Left cardiac atrium (tissue), 4 donors: ENCODE results near the gene FAM50A. TPM values are rescaled to one million over a fixed set of nuclear protein-coding genes. Genes with fewer than 3 reads are reported as not detected.

Experiments
- ATAC-seq, 2 donors: fragments of 200-7000 bp; cut with Tn5 transposase; one replicate each; pipeline ENCODE4 v1.9.1; 2020; ENCODE audit warnings: mild to moderate bottlenecking in 2 of 2, moderate library complexity in 2 of 2
- DNase-seq: peaks from one replicate; pipeline ENCODE4 v3.0.0-alpha.2; 2020
- intact Hi-C, 2 donors: fragments of 100-400 bp; cut with DNase I; formaldehyde crosslinking; loops; one replicate each; pipeline versions ENCODE4 v1.14.1 to v1.15.1; 2022 to 2023
- total RNA-seq, 2 donors: library from RNA; stranded (reverse); fragmentation: NEBNext Ultra II Directional; extraction: Animal tissue kit (Norgen Biotek cat#: 25700); gene quantifications; one replicate each; pipeline ENCODE4 v1.2.1, GENCODE V29; 2021
- donor health status: DM: no; HTN: yes; CAD: no.
- donor health status: DM: no; HTN: yes; CAD: no; lungs with severe emphysema.
- donor health status: DM: yes; HTN: yes; CAD: no.
- donor health status: Dilated cardiomyopathy.

FAM50A gene
- total RNA-seq, 2 donors from 2014 or later, result 48.7 to 58.9 TPM

DNA sequence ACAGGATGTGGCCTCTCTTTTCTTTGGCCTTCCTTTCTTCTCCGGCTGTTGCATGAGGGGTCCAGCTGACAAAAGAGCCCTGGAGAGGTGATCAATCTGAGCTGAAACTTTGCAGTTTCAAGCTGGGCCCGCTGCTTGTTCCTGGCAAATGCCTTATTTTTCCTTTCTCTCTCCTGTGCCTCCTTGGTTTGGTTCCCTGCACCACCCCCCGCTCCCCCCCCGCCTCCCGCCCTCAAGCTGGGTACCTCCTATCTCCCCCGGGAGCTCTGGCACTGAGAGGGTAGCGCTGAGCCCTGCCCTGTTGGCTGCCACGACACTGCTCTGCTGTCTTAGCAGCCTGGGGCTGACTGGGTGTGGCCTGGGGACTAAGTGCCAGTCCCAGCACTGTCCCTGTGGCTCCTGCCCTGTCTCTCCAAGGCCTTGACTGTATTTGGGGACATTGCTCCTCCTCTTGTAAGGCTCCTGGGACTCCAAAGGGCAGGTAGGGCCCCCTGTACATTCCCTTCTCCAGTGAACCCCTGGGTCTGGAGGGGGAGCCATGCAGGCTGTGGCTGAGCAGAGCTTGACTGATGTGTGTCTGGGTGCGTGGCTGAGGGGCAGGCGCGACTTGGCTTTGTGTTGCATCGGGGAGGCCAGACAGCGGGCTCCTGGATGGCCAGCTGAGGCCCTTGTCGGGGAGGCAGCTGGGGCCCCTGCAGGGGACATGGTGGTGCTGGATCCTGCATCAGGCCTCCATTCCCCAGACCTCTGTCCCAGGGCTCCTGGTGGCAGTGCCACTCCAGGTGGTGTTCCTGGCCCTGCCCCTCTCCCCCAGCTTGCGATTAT is 15.2 kb downstream of the FAM50A start:
- intact Hi-C loops, result no loop called here
- no peak for DNase-seq
- peak; percentile 77 to 84 for ATAC-seq

GRCh38 chrX:154459832-154460231 is 15.9 kb downstream of the FAM50A start:
- intact Hi-C loops, result no loop called here
- no peak for DNase-seq
- peak; percentile 16 to 44 for ATAC-seq

DNA sequence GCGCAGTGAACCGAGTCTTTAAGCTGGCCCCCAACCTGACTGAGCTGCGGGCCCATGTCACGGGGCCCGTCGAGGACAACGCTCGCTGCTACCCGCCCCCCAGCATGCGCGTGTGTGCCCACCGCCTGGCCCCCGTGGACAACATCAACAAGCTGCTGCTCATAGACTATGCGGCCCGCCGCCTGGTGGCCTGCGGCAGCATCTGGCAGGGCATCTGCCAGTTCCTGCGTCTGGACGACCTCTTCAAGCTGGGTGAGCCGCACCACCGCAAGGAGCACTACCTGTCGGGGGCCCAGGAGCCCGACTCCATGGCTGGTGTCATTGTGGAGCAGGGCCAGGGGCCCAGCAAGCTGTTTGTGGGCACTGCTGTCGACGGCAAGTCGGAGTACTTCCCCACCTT is 16.4 kb downstream of the FAM50A start:
- no peak for ATAC-seq
- intact Hi-C loops, result no loop called here
- no peak for DNase-seq

GRCh38 chrX:154462396-154462795 is 18.5 kb downstream of the FAM50A start:
- intact Hi-C loops, result no loop called here
- ATAC-seq (no peak), DNase-seq (no peak)

GRCh38 chrX:154463611-154464220 is 19.8 kb downstream of the FAM50A start:
- intact Hi-C loops, result no loop called here
- DNase-seq, result no peak

DNA sequence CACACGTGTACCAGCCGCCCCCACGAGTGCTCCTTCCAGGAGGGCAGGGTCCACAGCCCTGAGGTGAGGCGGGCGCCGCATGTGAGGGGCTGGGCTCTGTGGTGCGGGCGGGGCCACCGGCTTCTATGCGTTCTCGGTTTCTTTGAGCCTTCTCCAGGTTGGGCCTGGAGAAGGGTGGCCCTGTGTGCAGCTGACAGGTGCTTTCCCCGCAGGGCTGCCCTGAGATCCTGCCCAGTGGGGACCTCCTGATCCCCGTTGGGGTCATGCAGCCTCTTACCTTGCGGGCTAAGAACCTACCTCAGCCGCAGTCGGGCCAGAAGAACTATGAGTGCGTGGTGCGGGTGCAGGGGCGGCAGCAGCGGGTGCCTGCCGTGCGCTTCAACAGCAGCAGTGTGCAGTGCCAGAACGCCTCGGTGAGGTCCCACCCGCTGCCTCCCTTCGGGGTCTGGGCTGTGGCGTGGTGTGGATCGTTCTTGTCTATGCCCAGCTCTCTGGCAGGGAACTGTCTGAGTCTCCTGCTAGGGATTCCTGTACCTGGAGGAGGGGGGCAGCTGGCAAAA is 20.9 kb downstream of the FAM50A start:
- no peak for ATAC-seq
- intact Hi-C loops, result no loop called here
- DNase-seq, result no peak

More at GRCh38 chrX:154463611-154464220, 19.8 kb downstream of the FAM50A start:
- no peak for ATAC-seq

GRCh38 chrX:154465601-154466000 is 21.7 kb downstream of the FAM50A start:
- intact Hi-C loops, result no loop called here
- ATAC-seq, result no peak
- DNase-seq, result peak; percentile 14

DNA sequence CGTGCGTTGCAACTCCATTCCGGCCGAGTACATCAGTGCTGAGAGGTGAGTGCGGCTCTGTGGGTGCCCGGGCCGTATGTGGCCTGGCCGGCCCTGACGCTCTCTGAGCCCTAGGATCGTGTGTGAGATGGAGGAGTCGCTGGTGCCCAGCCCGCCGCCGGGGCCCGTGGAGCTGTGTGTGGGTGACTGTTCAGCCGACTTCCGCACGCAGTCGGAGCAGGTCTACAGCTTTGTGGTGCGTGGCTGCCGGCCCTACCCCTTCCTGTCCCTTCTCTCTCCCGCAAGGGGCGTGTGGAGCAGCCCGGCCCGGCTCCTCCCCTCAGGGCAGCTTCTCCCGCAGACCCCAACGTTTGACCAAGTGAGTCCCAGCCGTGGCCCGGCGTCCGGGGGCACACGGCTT is 22.1 kb downstream of the FAM50A start:
- intact Hi-C loops, result no loop called here
- no peak for ATAC-seq
- no peak for DNase-seq

GRCh38 chrX:154466907-154467306 is 23.0 kb downstream of the FAM50A start:
- peak; percentile 15 for DNase-seq
- no peak for ATAC-seq
- intact Hi-C loops, result no loop called here

- intact Hi-C loops, result no loop called here
- ATAC-seq (no peak), DNase-seq (peak; percentile 15)
Observed at GRCh38 chrX:154467556-154467955, 23.6 kb downstream of the FAM50A start.

DNA sequence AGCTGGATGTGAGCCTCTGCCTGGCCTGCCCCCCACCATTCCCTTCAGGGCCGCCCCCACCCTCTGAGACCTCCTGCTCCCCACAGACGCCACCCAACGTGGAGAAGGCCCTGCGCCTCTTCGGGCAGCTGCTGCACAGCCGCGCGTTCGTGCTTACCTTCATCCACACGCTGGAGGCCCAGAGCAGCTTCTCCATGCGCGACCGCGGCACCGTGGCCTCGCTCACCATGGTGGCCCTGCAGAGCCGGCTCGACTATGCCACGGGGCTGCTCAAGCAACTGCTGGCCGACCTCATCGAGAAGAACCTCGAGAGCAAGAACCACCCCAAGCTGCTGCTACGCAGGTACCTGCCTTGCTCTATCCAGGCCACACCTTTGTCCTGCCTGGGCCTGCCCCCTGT is 24.3 kb downstream of the FAM50A start:
- ATAC-seq (no peak), DNase-seq (no peak)
- intact Hi-C loops, result no loop called here

- no peak for ATAC-seq
- DNase-seq, result no peak
- intact Hi-C loops, result no loop called here
Observed at GRCh38 chrX:154469114-154469513, 25.2 kb downstream of the FAM50A start.

DNA sequence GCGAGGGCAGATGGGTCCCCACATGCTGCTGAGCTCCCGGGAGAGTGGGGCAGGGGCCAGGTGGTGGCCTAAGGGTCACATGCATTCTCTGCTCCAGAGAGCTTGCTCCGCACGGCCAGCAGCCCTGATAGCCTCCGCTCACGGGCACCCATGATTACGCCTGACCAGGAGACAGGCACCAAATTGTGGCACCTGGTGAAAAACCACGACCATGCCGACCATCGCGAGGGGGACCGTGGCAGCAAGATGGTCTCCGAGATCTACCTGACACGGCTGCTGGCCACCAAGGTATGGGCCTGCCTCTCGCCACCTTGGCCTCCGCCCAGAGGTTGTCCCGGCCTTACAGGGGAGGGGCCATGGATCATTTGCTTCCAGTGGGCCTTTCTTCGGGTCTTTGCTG is 25.9 kb downstream of the FAM50A start:
- DNase-seq (no peak), ATAC-seq (no peak)

DNA sequence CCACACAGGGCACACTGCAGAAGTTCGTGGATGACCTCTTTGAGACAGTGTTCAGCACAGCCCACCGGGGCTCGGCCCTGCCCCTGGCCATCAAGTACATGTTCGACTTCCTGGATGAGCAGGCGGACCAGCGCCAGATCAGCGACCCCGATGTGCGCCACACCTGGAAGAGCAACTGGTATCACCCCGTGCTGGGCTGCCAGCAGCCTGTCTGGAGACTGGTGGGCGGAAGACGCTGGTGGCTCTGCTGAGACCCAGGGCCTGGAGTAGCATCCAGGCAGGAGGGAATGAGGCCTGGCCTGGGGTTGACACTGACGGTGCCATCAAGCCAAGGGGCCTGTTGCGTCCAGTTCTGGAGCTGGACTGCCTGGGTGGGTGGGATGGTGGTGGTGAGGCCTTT is 26.5 kb downstream of the FAM50A start:
- no peak for DNase-seq
- intact Hi-C loops, result no loop called here
- ATAC-seq, result no peak

More for the DNA sequence above, 25.9 kb downstream of the FAM50A start:
- intact Hi-C loops, result no loop called here

- DNase-seq, result no peak
- intact Hi-C loops, result no loop called here
- ATAC-seq, result no peak
Observed at GRCh38 chrX:154470914-154471568, 27.1 kb downstream of the FAM50A start.

DNA sequence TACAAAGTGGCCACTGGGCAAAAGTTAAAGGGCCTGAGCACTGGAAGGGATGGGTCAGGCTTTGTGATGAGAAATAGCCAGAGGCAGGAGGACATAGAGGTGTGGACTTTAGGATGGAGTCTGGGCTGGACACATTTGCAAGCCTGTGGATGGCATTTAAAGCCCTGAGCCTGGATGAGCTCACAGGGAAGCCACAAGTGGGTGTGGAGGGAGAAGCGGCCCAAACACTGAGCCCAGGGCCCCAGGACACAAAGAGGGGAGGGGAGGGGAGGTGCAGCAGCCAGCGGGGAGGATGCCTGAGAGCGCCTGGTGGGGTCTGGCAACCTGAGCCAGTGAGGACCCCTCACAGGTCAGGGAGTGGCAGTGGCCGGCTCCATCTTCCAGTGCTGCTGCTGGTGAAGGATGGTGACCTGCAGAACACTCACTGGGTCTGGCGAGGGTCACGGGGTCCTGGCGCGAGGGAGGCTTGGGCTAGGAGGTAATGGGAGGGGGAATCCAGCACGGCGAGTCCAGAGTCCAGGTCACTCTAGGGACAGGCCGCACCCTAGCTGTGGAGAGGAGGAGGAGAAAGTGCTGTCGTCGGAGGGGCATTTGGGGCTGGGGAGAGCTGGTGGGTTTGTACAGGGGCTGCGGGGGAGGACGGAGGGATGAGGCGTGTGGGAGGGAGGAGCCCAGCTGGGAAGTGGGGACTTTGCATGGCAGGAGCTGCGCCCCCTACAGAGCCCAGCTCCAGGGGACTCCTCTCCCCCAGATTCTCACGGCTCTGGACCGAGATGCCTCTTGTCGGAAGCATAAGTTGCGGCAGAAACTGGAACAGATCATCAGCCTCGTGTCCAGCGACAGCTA is 28.1 kb downstream of the FAM50A start:
- ATAC-seq (no peak), DNase-seq (no peak)
- intact Hi-C loops, result no loop called here

DNA sequence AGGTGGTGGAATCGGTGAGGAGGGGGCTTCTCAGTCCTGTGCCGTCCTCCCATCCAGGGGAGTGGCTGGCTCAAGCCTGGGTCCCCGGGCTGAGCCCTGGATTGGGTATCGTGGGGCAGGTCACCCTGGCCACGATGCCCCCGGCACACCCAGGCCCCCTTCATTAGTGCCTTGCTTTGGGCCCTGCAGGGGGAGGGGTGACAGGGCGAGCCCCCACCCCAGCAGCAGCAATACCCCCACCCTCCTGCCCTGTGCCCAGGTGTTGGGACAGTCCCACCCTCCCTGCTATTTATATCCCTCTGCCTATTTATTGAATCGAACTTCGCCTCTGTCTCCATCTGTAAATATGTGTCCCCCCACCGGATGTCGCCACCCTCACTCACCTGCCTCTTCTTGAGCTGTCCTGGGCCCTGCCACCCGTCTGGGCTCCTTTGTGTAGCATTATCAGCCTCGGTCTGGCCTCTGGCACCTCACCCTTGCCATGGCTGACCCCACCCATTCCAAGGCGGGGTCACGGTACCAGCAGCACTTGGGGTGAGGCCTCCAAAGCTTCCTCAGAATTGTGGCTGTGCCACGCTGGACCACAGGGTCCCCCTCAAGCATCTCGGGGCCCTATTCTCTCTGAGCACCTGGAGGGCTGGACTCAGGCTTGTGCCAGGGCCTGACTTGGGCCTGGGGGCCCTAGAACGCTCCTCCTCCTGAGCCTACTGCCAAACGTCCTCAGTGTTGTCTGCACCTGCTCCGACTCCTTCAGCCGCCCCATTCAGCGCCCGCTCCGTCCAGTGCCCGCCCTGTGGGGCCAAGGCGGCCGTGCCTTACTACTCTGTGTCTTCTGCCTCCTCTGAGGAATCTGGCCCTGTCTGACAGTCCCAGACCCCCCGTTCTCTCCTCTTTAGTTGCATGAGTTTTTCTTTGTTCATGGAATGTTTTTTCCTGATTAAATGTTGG is 29.0 kb downstream of the FAM50A start:
- no peak for DNase-seq

GRCh38 chrX:154473683-154474082 is 29.7 kb downstream of the FAM50A start:
- DNase-seq (no peak), ATAC-seq (no peak)
- intact Hi-C loops, result no loop called here

More for the DNA sequence above, 29.0 kb downstream of the FAM50A start:
- no peak for ATAC-seq
- intact Hi-C loops, result no loop called here
